ENCODE results near the gene STING1.

The STING1 gene

GRCh38 chr5:139468421-139468931, 14.1 kb downstream of the STING1 start:
- DNase-seq, result no peak

- DNase-seq, result no peak
Measured at GRCh38 chr5:139462586-139463276, 19.8 kb downstream of the STING1 start, which contains the start of gene ECSCR. TSS of gene ECSCR (minus strand) at chr5:139462743. CDS start at chr5:139462670, 73 bp downstream.

GRCh38 chr5:139461698-139462097, 20.9 kb downstream of the STING1 start:
- DNase-seq, result no peak

GRCh38 chr5:139461176-139461575, 21.4 kb downstream of the STING1 start:
- no peak for DNase-seq

- no peak for DNase-seq
Measured at GRCh38 chr5:139460455-139460854, 22.1 kb downstream of the STING1 start.

- DNase-seq, result no peak
Measured at GRCh38 chr5:139459451-139459934, 23.1 kb downstream of the STING1 start.

GRCh38 chr5:139458580-139459407, 23.8 kb downstream of the STING1 start:
- DNase-seq, result no peak

- no peak for DNase-seq
Measured at GRCh38 chr5:139457653-139458306, 24.8 kb downstream of the STING1 start.

GRCh38 chr5:139457241-139457640, 25.3 kb downstream of the STING1 start:
- DNase-seq, result no peak

- DNase-seq, result no peak
Measured at GRCh38 chr5:139456776-139457175, 25.8 kb downstream of the STING1 start.

GRCh38 chr5:139454568-139455290, 27.8 kb downstream of the STING1 start:
- no peak for DNase-seq

GRCh38 chr5:139453683-139454567, 28.6 kb downstream of the STING1 start:
- DNase-seq, result no peak

GRCh38 chr5:139451878-139452660, 30.5 kb downstream of the STING1 start:
- no peak for DNase-seq

GRCh38 chr5:139451176-139451575, 31.4 kb downstream of the STING1 start:
- DNase-seq, result no peak

GRCh38 chr5:139446956-139447779, 35.4 kb downstream of the STING1 start:
- DNase-seq, result no peak

- DNase-seq, result no peak
Measured at GRCh38 chr5:139445325-139446170, 37.0 kb downstream of the STING1 start.

- DNase-seq, result peak in 1 of 56 donors; percentile 4
Measured at GRCh38 chr5:139443831-139444453, 38.6 kb downstream of the STING1 start.

All from nucleus accumbens (tissue), 56 donors.